ENCODE data around the gene TATDN3.
"Not testable (repeated sequence)": the region's sequence is repeated elsewhere in the genome, so short reads cannot be mapped to it uniquely, and the experiment has no call there.

Gene TATDN3

DNA sequence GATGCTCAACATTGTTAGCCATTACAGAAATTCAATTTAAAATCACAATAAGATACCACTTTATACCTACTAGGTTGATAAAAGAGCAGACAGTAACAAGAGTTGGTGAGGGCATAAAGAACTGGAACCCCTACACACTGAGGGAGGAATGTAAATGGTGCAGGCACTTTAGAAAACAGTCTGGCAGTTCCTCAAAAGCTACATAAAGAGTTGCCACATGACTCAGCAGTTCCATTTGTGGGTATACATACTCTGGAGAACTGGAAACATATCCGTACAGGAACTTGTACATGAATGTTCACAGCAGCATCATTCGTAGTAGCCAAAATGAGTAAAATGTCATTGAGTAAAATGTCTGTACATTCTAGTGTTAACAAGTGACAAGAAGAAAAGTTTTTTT lies 17.1 kb upstream of the TATDN3 start:
- no peak for DNase-seq

DNA sequence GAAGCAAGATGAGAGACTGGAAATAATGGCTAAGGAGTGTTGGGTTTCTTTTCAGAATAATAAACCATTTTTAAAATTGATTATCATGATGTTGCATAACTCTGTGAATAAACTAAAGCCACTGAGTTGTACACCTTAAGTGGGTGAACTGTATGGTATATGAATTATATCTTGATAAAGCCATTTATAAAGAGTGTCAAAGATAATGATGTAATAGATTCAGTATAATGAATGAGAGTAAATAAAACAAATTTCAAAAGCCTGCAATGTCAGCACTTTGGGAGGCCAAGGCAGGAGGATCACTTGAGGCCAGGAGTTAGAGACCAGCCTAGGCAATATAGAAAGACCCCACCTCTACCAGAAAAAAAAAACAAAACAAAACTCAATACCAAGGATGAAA lies 16.5 kb upstream of the TATDN3 start:
- DNase-seq: no peak

DNA sequence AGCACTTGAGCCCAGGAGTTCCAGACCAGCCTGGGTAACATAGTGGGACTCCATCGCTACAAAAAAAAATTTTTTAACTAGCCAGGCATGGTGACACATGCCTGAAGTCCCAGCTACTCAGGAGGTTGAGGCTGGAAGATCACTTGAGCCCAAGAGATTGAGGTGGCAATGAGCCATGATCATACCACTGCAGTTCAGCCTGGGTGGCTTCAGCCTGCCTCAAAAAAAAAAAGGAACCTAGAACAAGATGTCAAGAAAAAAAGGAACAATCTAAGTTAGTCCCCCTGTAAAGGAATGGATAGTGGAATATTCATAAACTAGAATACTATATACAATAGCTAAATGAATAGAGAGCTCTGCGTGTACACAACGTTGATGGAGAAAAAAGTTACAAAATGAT lies 14.5 kb upstream of the TATDN3 start:
- DNase-seq: no peak

DNA sequence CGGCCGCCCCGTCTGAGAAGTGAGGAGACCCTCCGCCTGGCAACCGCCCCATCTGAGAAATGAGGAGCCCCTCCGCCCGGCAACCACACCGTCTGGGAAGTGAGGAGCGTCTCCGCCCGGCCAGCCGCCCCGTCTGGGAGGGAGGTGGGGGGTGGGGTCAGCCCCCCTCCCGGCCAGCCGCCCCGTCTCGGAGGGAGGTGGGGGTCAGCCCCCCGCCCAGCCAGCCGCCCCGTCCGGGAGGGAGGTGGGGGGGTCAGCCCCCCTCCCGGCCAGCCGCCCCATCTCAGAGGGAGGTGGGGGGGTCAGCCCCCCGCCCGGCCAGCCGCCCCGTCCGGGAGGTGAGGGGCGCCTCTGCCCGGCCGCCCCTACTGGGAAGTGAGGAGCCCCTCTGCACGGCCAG lies 12.6 kb upstream of the TATDN3 start:
- not testable (repeated sequence) for DNase-seq

DNA sequence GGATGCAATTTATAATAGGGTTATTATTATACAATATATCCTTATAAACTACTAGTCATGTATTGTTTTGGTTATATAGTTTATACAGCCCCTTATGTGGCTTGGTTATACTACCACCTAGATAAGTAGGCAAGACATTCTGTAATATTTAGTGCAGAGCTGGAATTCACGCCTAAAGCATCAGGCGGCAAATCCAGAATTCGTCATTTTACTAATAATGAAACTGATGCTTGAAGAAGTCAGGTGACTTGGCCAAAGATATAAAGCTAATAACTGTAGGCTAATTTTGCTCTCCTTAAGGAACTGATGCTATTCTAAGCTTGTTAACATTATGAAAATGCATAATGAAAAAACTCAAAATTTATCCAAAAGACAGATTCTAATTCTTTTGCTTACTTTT lies 10.9 kb upstream of the TATDN3 start:
- no peak for DNase-seq

DNA sequence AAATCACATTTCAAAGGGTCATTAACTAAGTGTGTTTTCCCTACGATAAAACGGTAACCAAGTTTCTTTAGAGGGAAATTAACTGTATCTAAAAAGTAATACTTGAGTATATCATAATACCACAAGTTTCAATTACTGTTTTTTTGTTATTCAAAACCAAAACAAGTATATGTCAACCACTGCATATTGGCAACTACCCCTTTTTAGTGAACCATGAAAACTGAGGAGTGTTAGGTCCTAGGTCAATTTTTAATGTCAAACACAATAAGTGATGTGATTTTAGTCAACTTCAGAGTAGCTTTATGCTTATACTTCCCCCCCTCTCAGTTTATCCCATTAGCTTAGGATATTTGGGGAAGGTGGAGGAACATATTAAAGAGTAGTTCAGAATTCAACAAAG lies 10.5 kb upstream of the TATDN3 start:
- DNase-seq: no peak

DNA sequence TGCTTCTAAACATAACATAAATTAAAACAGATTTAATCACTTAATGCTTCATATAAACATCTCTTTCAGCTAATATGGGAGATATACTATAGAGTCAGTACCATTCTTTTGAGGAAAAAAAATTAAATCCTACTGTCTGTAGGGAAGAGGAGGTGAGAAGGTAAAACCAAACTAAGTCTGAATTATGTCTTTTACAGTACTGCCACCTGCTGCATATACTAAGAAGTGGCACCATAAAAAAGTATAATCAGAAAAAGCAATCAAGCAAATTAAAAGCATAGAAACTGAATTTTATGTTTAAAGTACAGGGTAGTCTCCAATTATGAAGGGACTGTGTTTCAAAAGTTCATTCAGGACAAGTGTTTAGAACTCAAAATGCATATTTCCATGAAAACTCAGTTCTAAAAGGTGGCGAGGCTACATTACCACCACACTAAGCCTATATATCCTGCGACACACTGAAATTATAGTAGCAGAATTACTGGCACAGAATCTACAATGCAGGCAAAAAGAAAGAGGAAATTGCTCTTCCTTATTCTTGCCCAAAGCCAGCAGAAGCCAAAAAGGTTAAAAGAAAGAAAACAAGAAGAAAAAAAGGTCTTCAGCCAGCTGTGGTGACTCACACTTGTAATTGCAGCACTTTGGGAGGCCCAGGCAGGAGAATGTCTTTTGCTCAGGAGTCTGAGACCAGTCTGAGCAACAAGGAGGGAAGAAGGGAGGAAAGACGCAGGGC lies 9.1 kb upstream of the TATDN3 start:
- no peak for DNase-seq

DNA sequence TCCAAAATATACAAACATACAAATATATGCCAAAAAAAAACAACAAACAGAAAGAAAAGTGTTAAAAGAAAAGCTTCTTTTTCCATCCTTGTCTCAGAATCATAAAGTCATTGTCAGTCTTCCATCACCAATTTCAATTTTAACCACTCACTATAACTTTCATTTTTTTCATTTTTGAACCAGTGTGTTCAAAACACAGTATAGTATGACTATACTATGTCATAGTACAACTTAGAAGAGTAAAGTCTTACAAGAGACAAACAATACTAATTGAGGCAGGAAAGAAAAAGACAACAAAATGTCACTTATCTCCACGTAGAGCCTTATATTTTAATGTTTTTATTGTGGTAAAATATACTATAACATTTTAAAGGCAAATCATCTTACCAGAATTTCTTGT lies 7.7 kb upstream of the TATDN3 start:
- DNase-seq: no peak

DNA sequence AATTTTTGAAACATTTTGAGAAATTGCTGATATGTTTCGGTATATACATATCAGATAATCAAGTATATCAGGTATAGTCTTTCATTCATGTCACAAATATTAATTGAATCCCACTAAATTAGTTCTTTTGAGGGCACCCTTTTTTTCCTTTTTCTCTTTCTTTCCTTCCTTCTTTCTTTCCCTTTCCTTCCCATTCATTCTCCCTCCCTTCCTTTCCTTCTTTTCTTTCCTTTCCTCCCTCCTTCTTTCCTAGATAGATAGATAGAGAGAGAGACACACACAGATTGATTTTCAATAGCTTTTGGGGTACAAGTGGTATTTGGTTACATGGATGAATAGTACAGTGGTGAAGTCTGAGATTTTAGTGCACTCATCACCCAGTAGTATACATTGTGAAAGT lies 5.8 kb upstream of the TATDN3 start:
- no peak for DNase-seq

DNA sequence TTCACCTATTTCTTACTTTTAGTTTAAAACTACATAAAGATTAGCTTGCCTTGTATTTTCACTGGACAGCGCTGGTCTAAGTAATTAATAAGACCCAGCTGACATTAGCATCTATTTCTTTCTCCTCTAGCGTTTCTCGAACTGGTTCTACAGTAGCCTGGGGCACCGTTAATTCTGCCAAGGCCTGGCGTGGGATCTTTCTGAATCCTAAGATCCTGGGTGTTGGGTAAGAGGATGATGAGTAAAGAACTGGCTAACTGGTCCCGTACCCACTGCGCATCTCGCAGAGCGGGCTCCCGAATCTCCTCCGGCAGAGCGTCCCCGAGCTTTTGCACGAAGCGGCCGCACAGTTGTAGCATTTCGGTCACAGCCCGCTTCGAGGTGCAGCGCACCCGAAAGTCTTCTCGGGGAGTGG lies 426 bp upstream of the TATDN3 start:
- peak; percentile 91 for DNase-seq

DNA sequence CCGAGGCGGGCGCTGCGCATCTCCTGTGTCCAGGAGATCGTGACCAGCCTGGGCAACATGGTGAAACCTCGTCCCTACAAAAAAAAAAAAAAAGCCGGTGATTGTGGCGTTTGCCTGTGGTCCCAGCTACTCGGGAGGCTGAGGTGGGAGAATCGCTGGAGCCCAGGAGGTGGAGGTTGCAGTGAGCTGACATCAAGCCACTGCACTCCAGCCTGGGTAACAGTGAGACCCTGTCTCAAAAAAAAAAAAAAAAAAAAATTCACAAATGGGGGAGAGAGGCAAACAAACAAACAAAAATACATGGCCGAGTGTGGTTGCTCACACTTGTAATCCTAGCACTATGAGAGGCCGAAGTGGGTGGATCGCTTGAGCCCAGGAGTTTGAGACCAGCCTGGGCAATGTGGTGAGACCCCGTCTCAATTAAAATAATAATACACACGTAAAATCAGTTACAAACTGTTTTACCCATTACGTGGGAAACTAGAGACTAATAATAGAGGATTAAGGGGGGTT lies 758 bp downstream of the TATDN3 start:
- no peak for DNase-seq

DNA sequence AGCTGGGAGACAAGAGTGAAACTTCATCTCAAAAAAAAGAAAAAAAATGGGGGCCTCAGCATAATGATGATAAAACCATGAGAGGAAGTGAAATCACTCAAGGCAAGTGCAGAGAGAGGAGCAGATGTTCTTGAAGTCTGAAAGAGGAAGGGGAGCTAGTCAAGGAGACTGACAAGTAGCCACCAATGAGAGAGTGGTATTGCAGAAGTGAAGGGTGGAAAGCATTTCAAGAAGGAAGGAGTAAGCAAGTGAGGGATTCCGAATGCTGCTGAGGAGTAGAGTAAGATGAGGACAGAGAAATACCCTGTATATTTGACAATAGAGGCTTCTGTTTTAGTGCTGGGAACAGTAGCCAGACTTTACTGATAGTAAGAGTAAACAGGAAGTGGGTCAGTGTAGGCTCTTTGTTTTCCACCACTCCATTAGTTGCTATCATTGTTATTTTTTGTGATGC lies 2.9 kb downstream of the TATDN3 start:
- DNase-seq: no peak

DNA sequence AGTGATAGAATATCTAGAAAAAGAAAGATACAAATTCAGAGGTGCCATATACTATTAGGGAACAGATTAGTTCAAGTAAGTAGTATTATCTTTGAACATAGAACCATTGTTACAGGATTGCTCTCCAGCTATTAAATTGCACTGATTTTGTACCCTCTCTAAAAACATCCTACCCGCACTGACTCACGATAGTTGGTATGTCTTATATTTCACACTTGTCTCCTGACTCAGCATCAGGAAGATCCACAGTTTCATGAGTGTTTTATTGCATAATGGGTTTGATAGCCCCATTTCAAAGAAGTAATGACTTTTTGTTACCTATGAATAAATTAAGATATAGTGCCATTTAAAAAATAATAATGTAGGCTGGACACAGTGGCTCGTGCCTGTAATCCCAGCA lies 6.0 kb downstream of the TATDN3 start:
- DNase-seq: no peak

DNA sequence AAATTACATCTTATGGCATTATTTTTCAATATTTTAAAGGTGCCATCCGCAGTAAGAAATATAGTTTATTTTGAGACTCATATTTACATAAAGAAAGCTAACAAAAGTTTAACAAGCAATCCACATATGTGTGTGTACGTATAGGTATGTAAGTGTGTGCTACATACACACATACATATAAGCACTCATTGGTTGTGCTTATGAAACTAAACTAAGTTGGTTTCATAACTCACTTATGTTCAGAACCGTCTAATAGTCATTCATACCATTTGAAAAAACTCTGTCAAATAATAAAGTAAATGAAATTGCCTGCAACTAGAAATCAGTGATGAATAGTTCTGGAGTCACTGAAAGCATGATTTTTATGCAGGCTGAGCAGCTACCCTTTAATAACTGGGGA lies 14.1 kb downstream of the TATDN3 start:
- no peak for DNase-seq

DNA sequence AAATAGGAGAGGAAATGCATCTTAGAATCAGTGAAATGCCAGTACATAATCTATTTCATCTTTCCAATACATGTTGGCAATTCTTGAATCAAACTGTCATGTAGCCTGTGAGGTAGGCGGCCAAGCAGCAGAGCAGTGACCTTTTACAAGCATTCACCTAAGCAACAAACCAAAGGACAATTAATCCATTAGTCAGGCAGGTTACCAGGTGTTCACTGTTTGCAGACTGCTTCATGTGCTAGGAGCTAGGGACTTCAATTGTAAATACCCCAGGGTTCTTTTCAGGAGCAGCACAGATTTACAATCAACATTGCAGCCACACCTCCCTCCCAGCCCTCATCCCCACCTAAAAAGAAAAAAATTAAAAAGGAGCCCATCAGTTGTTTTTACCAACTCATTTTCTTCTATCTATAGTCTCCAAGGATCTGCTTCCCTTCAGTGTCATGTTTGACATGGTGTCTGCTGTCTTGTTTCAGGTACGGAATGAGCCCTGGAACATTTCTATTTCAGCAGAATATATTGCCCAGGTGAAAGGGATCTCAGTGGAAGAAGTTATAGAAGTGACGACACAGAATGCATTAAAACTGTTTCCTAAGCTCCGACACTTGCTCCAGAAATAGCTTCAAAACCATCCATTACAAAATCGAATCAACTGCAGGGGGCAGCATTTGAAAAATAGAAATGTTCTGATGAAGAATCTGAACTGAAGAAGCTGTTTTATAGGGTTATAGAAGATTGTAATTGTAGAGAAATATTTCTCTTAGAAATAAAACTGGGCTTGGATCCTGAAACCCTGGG lies 23.0 kb downstream of the TATDN3 start:
- DNase-seq: no peak

DNA sequence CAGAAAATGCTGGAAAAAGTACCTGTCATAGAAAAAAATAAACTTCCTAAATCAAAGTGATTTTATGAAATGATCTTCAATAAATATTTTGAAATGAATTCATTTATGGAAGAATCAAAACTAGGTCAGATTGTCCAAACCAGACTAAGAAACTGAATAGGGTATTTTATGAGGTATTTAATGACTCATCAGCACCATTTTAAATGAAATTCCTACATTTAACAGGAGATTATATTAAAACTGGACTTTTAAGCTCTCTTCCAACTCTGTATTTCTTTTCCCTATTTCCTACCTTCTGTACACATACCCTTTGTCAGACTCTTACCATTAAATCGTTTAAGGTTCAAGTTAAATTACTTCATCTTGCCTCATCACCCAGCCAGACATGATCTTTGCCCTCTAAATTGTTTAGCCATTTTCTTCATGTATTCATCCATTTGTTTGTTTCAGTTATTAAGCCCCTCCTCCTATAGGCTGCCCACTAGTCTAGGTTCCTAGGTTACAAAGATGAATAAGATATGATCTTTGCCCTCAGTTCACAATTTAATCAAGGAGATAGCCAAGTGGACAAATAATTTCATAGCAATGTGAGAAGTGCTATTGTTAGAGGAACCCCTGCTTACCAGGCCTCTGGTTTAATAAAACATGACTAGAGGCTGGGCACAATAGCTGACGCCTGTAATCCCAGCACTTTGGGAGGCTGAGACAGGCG lies 25.0 kb downstream of the TATDN3 start:
- no peak for DNase-seq

DNA sequence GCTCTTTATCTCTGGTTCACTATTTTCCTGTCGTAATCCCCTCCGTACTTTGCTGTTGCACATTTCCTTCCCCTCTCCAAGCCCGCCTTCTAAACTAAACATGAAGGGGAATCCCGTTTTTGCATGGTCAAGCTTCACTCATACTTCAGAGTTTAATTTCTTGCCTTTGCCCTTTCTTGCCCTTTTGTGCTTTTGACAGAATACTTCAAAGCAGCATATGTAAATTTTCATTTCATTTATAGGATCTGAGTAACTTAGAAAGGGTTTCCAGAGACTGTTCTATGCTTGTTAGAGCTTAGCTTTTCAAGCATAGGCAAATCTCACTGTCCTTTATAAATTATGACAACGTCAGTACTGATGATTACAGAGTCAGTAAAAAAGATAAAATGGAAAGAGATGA lies 28.0 kb downstream of the TATDN3 start:
- DNase-seq: no peak

DNA sequence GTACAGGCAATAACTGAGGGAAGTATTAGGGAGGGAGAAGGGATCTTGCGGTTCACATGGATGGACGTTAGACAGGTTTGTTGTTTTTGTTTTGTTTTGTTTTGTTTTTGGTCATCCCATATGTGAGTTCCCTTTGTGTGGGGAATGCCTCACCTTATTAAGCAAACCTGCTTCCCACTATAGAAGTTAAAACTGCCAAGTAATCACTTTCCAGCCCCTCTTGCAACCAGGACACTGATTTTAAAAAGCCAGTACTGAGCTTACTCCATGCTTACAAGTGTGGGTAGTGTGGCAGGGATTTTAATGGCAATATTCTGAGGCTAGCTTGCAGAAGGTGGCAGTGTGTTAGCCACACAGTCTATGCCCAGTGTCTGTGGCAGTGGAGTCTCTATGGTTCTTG lies 29.3 kb downstream of the TATDN3 start:
- DNase-seq: no peak

DNA sequence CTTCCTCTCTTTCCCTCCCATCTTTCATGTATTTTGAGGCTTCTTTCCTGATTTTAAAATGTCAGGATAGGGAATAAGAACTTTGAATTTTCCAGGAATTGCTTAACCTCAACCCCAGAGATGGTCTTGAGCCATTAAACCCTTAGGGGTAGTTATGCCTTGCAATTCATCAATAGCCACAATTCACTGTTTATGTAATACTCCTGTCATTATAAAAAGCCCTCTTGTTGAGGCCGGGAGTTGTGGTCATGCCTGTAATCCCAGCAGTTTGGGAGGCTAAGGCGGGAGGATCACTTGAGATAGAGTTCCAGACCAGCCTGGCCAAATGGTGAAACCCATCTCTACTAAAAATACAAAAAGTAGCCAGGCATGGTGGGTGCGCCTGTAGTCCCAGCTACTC lies 31.3 kb downstream of the TATDN3 start:
- DNase-seq: no peak

DNA sequence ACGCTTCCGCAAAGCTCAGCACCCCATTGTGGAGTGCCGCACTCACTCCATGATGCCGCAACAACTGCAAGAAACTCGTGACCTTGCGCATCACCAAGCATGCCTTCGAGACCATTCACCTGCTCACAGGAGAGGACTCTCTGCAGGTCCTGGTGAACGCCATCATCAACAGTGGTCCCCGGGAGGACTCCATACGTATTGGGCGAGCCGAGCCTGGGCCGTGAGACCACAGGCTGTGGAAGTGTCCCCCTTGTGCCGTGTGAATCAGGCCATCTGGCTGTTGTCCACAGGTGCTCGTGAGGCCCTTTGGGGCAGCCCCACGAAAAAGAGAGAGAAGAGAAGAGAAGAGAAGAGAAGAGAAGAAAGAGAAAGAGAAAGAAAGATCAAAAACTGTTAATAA lies 32.5 kb downstream of the TATDN3 start:
- DNase-seq: no peak

DNA sequence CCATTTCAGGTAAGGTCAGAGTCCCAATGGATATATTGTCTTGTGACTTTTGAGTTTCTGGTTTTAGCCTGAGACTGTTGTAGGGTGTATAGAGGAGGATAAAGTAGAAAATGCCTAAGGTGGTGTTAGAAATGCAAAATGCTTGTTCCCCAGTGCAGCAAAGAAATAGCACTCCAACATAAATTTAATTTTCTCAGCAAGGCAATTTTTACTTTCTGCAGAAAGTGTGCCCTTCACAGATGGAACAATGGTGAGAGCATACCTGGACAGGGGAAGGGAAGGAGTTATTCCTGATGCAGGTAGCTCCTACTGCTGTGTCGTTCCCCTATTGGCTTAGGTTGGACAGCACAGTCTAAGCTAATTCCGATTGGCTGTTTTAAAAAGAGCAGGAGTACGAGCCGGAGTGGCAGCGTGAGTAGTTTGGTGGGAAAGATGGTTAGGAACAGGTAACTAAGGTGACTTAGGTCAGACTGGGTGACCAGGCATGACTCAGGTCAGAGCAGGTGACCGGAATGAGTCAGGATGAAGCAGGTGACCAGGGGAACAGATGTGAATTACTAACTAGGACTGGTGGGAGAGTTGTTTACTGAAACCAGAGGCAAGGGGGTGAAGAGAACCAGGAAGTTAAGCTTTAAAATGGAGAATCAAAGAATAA lies 34.2 kb downstream of the TATDN3 start:
- no peak for DNase-seq

DNA sequence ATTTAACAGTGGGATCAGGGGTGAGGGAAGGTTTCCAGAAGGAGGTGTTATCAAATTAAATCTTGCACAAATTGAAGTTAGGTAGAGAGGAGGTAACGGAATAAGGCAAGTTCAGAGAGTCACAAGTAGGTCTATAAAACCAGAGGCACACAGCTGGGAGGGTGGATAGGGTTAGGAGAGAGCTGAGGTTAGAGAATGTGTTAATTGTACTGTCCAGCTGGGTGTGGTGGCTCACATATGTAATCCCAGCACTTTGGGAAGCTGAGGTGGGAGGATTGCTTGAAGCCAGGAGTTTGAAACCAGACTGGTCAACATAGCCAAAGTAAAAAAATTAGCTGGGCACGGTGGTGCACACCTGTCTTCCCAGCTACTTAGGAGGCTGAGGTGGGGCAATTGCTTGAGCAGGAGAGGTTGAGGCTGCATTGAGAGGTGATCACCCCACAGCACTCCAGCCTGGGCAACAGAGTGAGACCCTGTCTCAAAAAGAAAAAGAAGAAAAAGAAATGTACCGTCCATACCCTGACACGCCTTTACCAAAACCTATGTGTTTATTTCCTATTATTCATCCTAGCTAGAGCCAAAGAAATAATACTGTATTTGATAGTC lies 35.6 kb downstream of the TATDN3 start:
- no peak for DNase-seq

Measured in right kidney (tissue), 1 donor.